GM19467 (cell line): Measurements from ENCODE around the gene HOOK1.
"Not testable (repeated sequence)": the region's sequence is repeated elsewhere in the genome, so short reads cannot be mapped to it uniquely, and the experiment has no call there.

Source experiments
- ATAC-seq: cut with Tn5 transposase; IDR thresholded peaks from one replicate; pipeline ENCODE4 v1.9.1; 2021; ENCODE audit warnings: mild to moderate bottlenecking, moderate library complexity; ENCODE audit not compliant: unreplicated experiment

The HOOK1 gene

GRCh38 chr1:59819566-59820438 lies 5.1 kb downstream of the HOOK1 start:
- ATAC-seq, result no peak

- ATAC-seq, result no peak
These were observed 12.4 kb downstream of the HOOK1 start for GRCh38 chr1:59827055-59827643.

GRCh38 chr1:59828160-59828559 lies 13.4 kb downstream of the HOOK1 start:
- no peak for ATAC-seq

- ATAC-seq, result no peak
These were observed 16.8 kb downstream of the HOOK1 start for GRCh38 chr1:59831529-59831928.

GRCh38 chr1:59833022-59833421 lies 18.3 kb downstream of the HOOK1 start:
- no peak for ATAC-seq

- ATAC-seq, result no peak
These were observed 19.2 kb downstream of the HOOK1 start for GRCh38 chr1:59833991-59834390.

GRCh38 chr1:59837857-59838256 lies 23.1 kb downstream of the HOOK1 start:
- not testable (repeated sequence) for ATAC-seq

GRCh38 chr1:59845091-59845490 lies 30.3 kb downstream of the HOOK1 start:
- ATAC-seq, result no peak

GRCh38 chr1:59846209-59846894 lies 31.6 kb downstream of the HOOK1 start:
- no peak for ATAC-seq

GRCh38 chr1:59846895-59847282 lies 32.1 kb downstream of the HOOK1 start:
- no peak for ATAC-seq

GRCh38 chr1:59852117-59852516 lies 37.4 kb downstream of the HOOK1 start:
- no peak for ATAC-seq

GRCh38 chr1:59855297-59855696 lies 40.5 kb downstream of the HOOK1 start:
- not testable (repeated sequence) for ATAC-seq

GRCh38 chr1:59856725-59857338 lies 42.1 kb downstream of the HOOK1 start:
- no peak for ATAC-seq

GRCh38 chr1:59857679-59858354 lies 43.1 kb downstream of the HOOK1 start:
- ATAC-seq, result no peak

GRCh38 chr1:59866462-59866861 lies 51.7 kb downstream of the HOOK1 start:
- no peak for ATAC-seq

- no peak for ATAC-seq
These were observed 57.0 kb downstream of the HOOK1 start for GRCh38 chr1:59871746-59872145.

- ATAC-seq, result no peak
These were observed 62.4 kb downstream of the HOOK1 start for GRCh38 chr1:59877108-59877682.

- ATAC-seq, result no peak
These were observed 63.6 kb downstream of the HOOK1 start for GRCh38 chr1:59878370-59878769.

- ATAC-seq, result no peak
These were observed 64.8 kb downstream of the HOOK1 start for GRCh38 chr1:59879574-59879973.

GRCh38 chr1:59879996-59880505 lies 65.3 kb downstream of the HOOK1 start:
- ATAC-seq, result no peak
